ENCODE measurements around the gene CACNA2D3. TPM values are rescaled to one million over a fixed set of nuclear protein-coding genes. Genes with fewer than 3 reads are reported as not detected.

CACNA2D3 gene
- total and polyA plus RNA-seq, 2 donors from 2014 or later = 5.7 to 11.2 TPM

DNA sequence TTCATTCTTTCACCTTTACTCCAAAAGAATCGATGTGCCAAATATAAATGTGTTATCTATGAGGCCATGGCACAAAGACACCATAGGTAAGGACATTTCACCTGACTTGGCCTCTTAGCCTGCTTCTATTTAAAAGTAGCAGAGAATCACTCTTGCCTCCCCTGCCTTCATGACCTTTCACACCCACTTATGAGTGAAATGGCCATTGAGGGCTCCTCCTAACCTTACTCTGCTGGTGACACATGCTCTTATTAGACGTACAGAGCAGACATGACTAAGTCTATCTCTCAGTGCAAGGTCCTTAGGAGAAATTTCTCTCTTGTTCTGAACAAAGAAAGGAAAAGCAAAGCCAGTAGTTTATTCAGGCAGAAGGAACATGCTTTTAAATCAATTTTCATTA, 654.8 kb downstream of the CACNA2D3 start:
- no peaks in the 10 kb centered on the region for H3K9me3 ChIP-seq (ENCODE audit: control insufficient read depth in 2 of 3, insufficient read depth in 1 of 3, low read length in 3 of 3)
- FAIRE-seq = no peak
- no peaks in the 10 kb centered on the region for H3K27me3 ChIP-seq (ENCODE audit: control insufficient read depth, insufficient read depth, low read length)
- no peak overlapping the region for H3K9ac ChIP-seq (ENCODE audit: low read length in 3 of 3)
- H3K36me3 ChIP-seq (ENCODE audit: control insufficient read depth in 2 of 3, insufficient read depth in 3 of 3, low read length in 3 of 3) = no peaks in the 10 kb centered on the region
- DNase-seq = no peak
- H3K4me3 ChIP-seq (ENCODE audit: low read length in 3 of 3) = no peak overlapping the region
- no peak overlapping the region for H3K27ac ChIP-seq (ENCODE audit: low read depth in 2 of 2, low read length in 2 of 2)
- peaks cover 0 to 3% (median 0%) of the 10 kb centered on the region in 3 donors for H3K4me1 ChIP-seq (ENCODE audit: control insufficient read depth in 2 of 3, insufficient read depth in 2 of 3, low read depth in 1 of 3, low read length in 3 of 3)
- intact Hi-C loops (cut with DNase I) = no loop called here
- TF ChIP-seq, protein P1, sequence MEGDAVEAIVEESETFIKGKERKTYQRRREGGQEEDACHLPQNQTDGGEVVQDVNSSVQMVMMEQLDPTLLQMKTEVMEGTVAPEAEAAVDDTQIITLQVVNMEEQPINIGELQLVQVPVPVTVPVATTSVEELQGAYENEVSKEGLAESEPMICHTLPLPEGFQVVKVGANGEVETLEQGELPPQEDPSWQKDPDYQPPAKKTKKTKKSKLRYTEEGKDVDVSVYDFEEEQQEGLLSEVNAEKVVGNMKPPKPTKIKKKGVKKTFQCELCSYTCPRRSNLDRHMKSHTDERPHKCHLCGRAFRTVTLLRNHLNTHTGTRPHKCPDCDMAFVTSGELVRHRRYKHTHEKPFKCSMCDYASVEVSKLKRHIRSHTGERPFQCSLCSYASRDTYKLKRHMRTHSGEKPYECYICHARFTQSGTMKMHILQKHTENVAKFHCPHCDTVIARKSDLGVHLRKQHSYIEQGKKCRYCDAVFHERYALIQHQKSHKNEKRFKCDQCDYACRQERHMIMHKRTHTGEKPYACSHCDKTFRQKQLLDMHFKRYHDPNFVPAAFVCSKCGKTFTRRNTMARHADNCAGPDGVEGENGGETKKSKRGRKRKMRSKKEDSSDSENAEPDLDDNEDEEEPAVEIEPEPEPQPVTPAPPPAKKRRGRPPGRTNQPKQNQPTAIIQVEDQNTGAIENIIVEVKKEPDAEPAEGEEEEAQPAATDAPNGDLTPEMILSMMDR (IDR thresholded peaks at IDR 0.05; ENCODE audit: borderline replicate concordance, extremely low read depth, insufficient read depth) = no peak

DNA sequence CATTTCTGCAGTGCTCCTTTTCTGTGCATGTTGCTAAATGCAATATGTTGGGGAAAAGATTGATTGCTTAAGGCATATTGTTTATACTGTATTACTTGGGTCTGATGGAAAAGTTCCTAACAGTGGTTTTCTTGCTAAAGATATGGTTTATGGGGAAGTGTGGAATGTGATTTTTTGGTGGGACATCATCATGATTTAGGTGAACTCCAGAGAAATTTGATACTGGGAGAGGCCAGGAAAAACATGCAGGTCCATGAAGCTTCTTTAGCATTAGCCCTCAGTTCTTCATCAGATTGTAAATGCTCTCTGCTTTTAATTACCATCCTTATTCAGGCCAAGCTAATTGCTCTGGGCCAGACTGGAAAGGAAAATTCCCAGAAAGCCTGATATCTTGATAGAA, 658.0 kb downstream of the CACNA2D3 start:
- intact Hi-C loops (cut with DNase I) = no loop called here
- peak in 1 of 5 donors; percentile 28 for DNase-seq
- Histone ChIP-seq H3K9ac (ENCODE audit: low read length in 3 of 3) (no peak overlapping the region), H3K4me3 (ENCODE audit: low read length in 3 of 3) (no peak overlapping the region), H3K4me1 (ENCODE audit: control insufficient read depth in 2 of 3, insufficient read depth in 2 of 3, low read depth in 1 of 3, low read length in 3 of 3) (peaks cover 0 to 3% (median 0%) of the 10 kb centered on the region in 3 donors), H3K9me3 (ENCODE audit: control insufficient read depth in 2 of 3, insufficient read depth in 1 of 3, low read length in 3 of 3) (no peaks in the 10 kb centered on the region), H3K27ac (ENCODE audit: low read depth in 2 of 2, low read length in 2 of 2) (no peak overlapping the region), H3K36me3 (ENCODE audit: control insufficient read depth in 2 of 3, insufficient read depth in 3 of 3, low read length in 3 of 3) (no peaks in the 10 kb centered on the region), H3K27me3 (ENCODE audit: control insufficient read depth, insufficient read depth, low read length) (no peaks in the 10 kb centered on the region)
- TF ChIP-seq, protein P1 (IDR thresholded peaks at IDR 0.05; ENCODE audit: borderline replicate concordance, extremely low read depth, insufficient read depth) = no peak
- FAIRE-seq = no peak

DNA sequence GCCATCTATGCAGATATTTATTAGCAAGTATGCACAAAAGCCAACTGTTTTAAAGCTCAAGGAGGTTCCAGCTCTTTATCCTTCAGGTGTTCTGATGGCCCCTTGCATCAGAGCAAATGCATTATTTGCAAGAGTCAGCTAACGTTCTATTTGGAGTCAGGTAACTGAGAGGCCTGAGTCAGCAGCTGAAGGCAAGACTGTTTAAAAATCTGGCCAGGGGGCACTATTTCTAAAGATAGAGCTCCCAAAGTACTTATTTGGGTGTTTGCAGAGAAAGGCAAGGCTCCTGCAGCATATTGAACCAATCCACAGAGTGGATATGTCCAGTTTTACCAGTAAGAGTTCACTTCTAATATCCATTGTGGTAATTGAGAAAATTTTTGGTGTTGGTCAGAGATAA, 659.4 kb downstream of the CACNA2D3 start:
- H3K9me3 ChIP-seq (ENCODE audit: control insufficient read depth in 2 of 3, insufficient read depth in 1 of 3, low read length in 3 of 3) = no peaks in the 10 kb centered on the region
- TF ChIP-seq, protein P1 (IDR thresholded peaks at IDR 0.05; ENCODE audit: borderline replicate concordance, extremely low read depth, insufficient read depth) = no peak
- H3K36me3 ChIP-seq (ENCODE audit: control insufficient read depth in 2 of 3, insufficient read depth in 3 of 3, low read length in 3 of 3) = no peaks in the 10 kb centered on the region
- no peaks in the 10 kb centered on the region for H3K27me3 ChIP-seq (ENCODE audit: control insufficient read depth, insufficient read depth, low read length)
- intact Hi-C loops (cut with DNase I) = no loop called here
- no peak overlapping the region for H3K9ac ChIP-seq (ENCODE audit: low read length in 3 of 3)
- no peak for FAIRE-seq
- H3K27ac ChIP-seq (ENCODE audit: low read depth in 2 of 2, low read length in 2 of 2) = no peak overlapping the region
- DNase-seq = no peak
- H3K4me1 ChIP-seq (ENCODE audit: control insufficient read depth in 2 of 3, insufficient read depth in 2 of 3, low read depth in 1 of 3, low read length in 3 of 3) = peaks cover 0 to 3% (median 0%) of the 10 kb centered on the region in 3 donors
- no peak overlapping the region for H3K4me3 ChIP-seq (ENCODE audit: low read length in 3 of 3)

DNA sequence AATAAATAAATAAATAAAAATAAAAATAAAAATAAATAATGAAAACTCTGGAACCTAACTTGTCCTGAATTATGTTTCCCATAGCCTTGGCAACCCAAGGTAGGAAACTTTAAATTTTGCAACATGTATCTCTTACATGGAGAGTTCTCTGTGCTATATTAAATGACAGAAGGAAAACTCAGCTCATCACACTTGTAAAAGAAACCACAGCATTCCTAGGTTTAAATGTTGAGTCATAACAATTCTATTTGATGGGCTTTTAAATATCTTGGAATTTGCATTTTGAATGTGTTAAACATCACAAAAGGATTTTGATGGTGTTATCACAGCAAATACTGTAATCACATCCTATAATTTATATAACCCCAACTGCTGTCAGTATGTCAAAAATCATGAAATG, 661.3 kb downstream of the CACNA2D3 start:
- no peak for DNase-seq
- Histone ChIP-seq H3K27me3 (ENCODE audit: control insufficient read depth, insufficient read depth, low read length) (no peaks in the 10 kb centered on the region), H3K9me3 (ENCODE audit: control insufficient read depth in 2 of 3, insufficient read depth in 1 of 3, low read length in 3 of 3) (peaks cover 0 to 6% (median 0%) of the 10 kb centered on the region in 3 donors), H3K27ac (ENCODE audit: low read depth in 2 of 2, low read length in 2 of 2) (no peak overlapping the region), H3K36me3 (ENCODE audit: control insufficient read depth in 2 of 3, insufficient read depth in 3 of 3, low read length in 3 of 3) (no peaks in the 10 kb centered on the region), H3K4me1 (ENCODE audit: control insufficient read depth in 2 of 3, insufficient read depth in 2 of 3, low read depth in 1 of 3, low read length in 3 of 3) (peaks cover 0 to 3% (median 0%) of the 10 kb centered on the region in 3 donors), H3K4me3 (ENCODE audit: low read length in 3 of 3) (no peak overlapping the region), H3K9ac (ENCODE audit: low read length in 3 of 3) (no peak overlapping the region)
- no peak for FAIRE-seq
- TF ChIP-seq, protein P1 (IDR thresholded peaks at IDR 0.05; ENCODE audit: borderline replicate concordance, extremely low read depth, insufficient read depth) = no peak
- intact Hi-C loops (cut with DNase I) = no loop called here

All from kidney (tissue), 14 donors.